CD4-positive, alpha-beta T cell treated with Interleukin-4 for 1 hour (primary cell): ENCODE measurements around the gene SEMA3B.
"Not testable (repeated sequence)": the region's sequence is repeated elsewhere in the genome, so short reads cannot be mapped to it uniquely, and the experiment has no call there.

Source experiments
- DNase-seq, 2 donors: peaks; one replicate each; pipeline ENCODE4 v3.0.0-alpha.2; 2020 to 2022

SEMA3B gene

DNA sequence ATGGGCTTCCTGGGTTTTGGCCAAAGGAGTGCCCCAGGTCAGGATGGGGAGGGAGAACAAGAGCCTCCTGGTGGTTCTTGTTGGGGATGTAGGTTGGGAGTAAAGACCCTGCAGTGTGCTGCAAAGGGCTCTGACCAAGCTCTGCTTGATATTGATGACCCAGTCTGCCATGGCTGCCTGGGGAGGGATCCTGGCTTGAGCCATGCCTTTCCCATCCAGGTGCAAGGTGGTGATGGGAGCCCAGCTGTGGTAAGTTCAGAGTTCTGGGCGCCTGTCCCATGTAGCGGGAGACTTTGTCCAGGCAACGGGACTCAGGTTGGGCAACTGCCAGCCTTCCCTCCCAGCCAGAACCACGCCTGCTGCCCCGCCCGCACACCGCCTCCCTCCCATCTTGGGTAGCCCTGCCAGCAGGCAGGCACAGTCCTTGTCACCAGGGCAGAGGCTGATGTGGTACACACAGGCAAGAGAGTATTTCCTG, 30.4 kb upstream of the SEMA3B start:
- peak; percentile 25 to 35 for DNase-seq

DNA sequence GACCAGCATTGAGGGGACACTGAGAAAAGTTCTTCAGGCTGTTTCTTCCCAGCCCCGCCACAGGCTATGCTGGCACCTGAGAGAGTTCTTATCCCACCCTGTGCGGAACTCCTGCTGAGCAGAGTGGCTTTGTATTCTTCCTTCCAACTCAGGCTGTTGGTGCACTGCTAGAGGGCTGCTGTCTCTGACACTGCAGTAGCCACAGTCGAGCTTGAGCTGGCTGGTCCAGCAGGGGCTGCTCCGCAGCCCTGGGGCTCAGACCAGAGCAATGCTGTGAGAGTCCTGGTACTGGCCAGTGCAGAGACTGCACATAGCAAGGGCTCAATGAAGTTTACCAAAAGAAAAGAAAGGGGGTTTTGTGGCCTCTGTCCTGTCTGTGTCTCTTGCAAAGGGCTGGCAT, 29.3 kb upstream of the SEMA3B start:
- no peak for DNase-seq

DNA sequence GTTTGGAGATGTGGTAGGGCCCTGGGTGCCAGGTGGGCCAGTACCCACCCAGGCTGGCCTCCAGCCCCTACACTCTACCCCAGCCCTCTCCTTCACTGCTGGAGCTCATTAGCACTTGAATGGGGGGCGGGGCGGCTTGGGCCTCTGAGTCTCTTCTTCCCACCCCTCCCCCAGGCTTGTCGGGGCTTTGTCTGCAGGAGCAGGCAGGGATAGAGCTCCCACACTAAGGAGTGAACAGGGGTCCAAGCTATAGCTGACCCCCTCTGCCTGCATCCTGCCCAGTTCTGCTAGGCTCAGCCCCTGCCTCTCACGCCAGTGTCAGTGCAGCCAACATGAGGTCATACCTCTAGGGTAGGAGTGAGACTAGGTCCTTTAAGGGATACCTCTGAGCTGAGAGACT, 27.8 kb upstream of the SEMA3B start:
- no peak for DNase-seq

DNA sequence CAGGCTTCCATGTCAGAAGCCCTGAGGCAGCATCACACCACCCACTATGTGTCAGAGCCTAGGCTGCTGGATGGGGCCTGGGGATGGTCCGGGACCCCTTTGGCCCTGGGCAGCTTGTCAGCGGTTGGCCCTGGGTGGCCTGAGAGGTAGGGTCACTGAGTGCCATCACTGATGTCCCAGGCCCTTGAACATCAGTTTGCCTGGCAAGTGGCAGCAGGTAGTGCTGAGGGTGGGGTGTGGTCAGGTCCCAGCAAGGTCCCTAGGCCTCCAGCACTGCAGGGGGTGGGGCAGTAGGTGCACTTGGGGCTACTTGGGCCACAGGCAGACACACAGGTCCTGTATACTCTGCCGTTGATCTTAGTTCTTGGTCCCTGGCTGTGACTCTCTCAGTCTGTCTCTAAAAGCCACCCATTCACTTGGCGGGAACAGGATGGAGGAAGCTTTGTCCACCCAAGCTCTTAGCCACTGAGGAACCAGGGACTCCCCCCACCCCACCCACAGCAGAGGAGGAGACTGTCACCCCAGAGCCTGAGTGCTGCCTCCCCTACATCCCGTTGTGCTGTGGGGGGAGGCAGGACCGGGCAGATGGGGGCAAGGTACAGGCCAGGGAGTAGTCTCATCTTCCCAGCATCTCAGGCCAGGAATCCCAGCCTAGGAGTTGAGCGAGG, 27.1 kb upstream of the SEMA3B start:
- DNase-seq = no peak

DNA sequence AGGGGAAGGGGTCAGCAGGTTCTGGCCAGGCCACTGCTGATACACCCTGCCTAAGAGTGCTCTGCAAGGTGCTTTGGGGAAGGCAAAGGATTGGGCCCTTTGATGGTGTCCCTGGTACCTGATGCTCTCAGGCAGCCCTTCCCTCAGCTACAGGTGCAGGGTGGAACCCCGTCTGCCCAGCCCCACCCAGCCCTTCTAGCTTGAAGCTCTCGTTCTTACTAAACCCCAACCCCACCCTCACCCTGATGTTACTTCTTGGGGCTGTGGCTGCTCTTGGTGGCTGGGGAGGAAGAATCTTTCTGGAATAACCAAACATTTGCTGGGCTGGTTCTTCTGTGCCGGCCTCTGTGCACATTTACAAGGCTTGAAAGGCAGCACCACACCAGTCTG, 26.6 kb upstream of the SEMA3B start:
- DNase-seq = peak in 1 of 2 donors; percentile 24

DNA sequence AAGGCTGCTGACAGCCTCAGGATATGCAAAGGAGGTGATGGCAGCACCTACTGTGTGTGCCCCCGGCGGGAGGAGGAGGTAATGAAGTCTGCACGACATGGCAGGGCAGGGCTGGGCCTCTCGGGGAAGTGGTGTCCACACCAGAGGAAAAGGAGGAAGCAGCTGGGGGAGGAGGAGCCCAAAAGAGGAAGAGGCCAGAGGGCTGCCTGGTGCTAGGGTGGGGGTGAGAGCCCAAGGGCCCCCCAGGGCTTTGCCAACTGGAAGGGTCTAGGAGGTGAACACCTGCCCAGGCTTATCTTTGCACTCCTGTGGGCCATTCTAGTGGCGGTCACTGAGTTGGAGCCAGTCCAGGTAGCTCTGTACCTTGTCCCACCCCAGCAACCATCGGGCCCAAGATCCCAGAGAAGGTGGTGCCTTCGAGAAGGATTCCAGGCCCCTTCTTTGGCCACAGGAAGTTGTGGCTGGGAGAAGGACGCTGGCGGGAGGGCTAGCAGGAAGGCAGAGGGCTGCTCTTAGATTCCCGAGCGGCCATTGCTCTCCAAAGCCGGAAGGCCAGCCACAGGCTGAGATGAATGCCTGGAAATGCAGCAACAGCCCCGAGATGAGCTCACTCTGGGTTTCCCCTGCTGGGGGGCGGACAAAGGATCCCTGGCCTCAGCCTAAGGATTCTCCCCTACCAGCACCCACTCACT, 25.9 kb upstream of the SEMA3B start:
- peak; percentile 49 to 86 for DNase-seq

DNA sequence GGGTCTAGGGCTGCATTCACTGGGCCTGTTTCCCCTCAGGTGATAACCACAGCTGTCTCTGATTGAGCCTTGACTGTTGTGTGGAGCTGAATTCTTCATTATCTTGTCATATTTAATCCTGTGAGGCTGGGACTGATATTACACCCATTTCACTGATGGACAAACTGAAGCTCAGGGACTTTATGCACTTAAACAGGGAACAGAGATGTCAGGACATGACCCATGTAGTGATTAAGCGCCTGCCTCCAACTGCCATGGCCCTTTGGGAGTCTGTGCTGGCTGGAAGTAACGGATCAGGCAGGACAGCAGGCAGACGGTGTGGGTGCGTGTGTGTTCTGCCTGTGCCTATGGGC, 25.4 kb upstream of the SEMA3B start:
- no peak for DNase-seq

DNA sequence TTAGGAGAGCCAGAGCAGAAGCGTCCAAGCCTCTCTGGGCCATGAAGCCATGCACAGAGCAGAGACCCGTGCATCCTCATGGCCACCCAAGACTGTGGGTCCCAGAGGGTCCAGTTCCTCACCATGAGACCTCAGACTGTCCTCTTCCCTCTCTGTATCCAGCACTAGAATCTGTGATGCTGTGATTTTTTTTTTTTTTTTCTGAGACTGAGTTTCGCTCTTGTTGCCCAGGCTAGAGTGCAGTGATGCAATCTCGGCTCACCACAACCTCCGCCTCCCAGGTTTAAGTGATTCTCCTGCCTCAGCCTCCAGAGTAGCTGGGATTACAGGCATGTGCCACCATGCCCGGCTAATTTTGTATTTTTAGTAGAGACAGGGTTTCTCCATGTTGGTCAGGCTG, 24.1 kb upstream of the SEMA3B start:
- DNase-seq = not testable (repeated sequence)

DNA sequence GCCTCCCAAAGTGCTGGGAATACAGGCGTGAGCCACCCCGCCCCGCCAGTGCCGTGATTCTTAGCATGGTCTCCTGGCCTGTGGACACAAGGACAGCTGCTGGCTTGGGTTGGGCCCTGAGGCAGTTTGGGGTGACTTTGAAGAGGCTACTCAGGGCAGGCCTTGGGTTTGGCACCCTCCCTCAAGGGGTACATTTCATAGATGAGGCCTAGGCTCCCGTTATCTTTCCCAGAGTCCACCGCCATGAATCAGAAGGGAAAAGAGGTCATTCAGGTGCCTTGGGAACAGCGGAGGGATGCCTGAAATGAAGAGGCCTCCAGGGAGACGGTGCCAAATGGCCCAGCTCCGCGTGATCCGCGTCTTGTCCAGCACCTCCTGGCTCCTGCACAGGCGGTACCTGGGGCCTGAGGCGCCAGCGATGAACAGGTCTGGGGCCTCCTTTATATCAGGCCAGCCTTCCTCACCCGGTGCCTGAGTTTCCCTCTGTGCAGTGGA, 23.6 kb upstream of the SEMA3B start:
- DNase-seq = no peak

DNA sequence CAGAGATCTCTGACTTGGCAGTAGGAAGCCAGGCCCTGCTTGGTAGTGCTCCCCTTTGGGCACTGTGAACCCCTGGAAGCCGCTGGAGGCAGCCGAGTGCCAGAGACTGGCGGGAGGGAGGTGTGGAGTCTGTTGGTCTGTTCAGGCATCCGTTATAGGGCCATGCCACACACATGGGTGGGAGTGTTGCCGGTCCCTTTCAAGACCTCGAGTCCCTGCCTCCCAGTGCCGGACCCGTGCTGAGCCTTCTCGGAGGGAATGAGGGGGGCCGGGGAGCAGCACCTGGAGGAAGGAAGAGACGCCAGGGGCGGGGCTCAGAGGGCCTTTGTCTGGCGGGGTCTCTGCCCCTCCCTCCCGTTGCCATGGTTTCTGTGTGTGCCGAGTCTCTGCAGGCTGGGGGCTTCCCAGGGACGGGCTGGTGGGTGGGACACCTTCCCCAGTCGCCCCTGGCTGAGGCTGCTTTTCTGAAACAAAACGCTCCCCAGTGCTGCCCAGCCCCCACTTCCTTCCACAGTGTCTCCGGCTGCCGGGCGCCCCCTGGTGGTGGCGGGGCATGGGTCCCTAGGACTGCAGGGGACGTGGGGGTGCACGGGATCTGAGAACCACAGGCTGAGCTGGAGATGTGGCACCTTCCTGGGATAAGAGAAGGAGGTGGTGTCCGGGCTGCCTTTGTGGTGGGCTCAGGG, 23.0 kb upstream of the SEMA3B start:
- DNase-seq = peak; percentile 91 to 93

DNA sequence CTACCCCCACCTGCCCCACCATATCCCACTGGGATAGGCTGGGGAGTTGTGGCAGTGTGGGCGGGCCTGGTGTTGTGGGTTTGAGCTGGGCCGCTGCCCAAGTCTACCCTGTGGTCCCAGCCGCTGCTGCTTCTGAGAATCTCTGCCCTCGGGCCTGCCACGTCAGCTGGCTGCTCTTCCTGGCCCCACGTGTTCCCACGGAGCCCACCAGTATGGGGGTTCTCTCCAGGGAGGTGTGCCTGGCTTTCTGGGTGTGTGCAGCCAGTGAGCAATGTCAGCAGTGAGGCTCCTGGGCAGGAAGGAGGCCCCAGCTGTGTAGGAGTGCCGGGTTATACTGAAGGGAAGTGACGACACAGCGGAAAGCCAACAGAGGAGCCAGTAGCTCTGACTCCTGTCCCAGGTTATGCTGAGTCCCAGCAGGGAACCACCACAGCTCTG, 22.4 kb upstream of the SEMA3B start:
- DNase-seq = peak; percentile 82 to 86

DNA sequence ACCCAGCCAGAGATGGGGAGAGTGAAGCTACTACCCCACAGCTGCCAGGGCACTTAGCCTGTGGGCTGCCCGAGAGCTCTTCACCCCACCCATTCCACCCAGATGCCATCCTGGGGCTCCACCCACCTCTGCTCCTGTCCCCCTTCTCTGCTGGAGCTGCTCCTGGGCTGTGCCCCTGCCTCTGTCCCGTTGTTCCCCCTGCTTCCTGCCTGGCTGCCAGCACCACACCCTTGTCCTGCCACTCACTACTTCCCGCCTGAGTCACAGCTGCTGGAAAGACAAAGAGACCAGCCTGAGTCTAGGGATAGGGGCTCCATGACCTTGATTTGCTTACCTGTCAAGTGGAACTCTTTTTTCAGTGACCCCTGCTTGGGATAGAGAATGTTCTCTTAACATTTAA, 20.6 kb upstream of the SEMA3B start:
- no peak for DNase-seq

DNA sequence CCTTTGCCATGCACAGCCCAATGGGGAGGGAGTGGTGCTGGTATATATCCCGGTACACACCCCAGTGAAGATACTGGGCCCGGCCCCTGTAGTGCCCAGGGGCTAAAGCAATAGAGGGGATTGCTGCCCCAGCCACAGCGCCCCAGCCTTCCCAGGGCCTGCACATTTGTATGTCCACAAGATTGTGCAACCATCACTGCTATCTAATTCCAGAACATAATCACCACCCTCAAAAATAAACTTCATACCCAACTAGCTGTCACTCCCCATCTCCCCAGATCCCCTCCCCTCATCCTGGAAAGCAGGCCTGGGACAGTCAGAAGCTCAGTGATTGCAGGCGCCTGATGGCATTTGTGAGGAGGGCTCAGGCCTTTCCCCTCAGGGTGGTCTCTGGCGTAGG, 19.5 kb upstream of the SEMA3B start:
- no peak for DNase-seq

DNA sequence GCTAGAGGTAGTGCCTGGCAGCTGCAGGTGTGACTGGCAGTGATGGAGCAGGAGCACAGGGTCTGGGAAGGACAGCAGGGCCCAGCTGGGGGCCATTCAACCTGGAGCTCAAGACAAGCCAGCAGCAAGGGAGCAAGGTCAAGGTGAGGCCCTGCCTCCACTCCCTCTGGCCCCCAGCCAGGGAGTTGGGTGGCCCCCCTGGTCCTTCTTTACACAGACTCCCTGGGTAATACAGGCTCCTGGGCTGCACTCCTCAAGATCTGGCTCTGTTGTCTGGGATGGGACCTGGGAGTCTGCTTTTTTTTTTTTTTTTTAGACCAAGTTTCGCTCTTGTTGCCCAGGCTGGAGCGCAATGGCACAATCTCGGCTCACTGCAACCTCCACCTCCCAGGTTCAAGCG, 18.4 kb upstream of the SEMA3B start:
- no peak for DNase-seq

DNA sequence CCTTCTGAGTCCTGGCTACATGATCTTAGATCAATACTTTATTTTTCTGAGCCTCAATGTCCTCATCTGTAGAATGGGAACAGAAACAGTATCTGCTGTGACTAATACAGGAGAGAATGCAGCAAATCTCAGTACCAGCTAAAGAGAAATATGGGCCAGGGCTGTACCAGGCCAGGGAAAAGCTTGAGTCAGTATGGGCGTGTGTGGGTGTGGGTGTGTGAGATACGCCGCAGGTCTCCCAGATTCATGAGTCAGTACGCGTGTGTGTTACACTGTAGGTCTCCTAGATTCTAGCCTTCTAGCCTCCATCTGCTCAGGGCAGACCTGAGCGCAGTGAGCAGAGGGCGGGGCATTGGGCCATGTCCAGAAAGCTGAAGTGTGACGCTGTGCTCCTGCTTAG, 17.7 kb upstream of the SEMA3B start:
- DNase-seq = no peak

DNA sequence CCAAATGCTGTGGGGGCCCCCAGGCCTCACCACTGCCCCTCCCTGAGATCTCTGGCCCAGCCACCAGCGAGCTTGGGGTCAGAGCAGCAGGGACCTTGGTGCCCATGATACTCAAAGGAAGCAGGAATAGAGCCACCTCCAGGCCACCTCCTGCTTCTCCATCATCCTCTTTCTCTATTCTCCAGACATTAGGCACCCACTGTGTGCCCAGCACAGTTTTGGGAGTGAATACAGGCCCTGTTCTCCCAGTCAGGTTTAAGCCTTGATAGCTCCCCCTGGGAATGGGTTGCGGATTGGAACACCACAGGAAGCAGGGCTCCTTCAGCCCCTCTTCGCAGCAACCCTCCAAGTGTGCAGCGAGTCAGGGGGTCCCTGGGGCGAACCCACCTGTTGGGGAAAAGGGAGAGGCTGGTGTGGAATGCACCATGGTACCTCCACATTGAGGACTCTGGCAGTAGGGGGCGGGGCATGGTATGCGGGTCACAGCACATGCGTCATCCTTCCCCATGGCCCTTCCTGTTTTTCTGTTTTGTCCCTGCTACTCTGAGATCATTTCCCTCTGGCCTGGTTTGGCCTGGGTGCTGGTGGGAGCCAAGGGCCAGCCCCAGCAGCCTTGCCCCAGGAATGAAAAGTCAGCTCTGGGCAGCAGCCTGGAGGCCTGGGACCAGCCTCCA, 14.2 kb upstream of the SEMA3B start:
- DNase-seq = peak in 1 of 2 donors; percentile 70

DNA sequence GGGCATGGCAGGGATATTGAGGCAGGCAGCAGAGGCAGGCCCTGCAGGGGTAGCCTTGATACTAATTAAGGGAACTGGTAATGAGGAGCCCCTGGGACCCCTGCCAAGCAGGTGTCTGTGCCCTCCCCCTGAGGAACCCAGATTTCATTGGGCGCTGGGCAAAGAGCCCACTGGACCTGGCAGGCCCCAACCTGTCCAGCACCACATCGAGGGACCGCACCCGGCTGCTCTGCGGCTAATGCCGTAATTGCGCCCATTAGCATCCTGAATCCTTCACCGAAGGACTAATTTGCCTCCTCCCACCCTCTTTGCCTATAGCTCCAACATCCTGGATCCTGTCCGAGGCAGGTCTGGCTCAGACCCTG, 13.7 kb upstream of the SEMA3B start:
- DNase-seq = no peak

DNA sequence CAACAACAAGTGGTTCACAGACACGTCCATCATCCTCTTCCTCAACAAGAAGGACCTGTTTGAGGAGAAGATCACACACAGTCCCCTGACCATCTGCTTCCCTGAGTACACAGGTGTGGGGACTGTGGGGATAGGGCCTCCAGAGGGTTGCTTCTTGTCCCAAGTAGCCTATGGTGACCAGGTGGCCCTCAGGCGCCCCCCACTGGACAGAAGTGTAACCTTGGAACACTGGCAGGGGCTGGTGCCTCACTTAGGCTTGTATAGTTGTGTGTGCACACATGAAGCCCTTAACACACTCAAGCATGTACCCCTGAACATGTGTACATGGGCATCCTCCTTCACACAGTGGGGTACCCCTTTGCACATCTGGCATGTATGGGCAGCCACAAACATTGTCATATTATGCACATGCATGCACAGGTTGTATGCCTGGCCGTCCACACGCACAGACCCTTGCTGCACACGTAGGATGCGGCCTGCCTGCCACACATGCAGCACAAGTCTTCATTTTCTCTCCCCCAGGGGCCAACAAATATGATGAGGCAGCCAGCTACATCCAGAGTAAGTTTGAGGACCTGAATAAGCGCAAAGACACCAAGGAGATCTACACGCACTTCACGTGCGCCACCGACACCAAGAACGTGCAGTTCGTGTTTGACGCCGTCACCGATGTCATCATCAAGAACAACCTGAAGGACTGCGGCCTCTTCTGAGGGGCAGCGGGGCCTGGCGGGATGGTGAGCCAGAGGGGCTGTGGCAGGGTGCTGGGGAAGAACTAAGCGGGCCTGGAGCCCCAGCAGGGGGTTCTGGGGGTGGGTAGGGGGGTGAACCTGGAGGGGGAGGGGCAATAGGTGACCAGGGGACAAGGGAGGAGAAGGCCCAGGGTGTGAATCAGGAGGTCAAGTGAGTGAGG, 11.7 kb upstream of the SEMA3B start:
- peak; percentile 43 to 47 for DNase-seq

DNA sequence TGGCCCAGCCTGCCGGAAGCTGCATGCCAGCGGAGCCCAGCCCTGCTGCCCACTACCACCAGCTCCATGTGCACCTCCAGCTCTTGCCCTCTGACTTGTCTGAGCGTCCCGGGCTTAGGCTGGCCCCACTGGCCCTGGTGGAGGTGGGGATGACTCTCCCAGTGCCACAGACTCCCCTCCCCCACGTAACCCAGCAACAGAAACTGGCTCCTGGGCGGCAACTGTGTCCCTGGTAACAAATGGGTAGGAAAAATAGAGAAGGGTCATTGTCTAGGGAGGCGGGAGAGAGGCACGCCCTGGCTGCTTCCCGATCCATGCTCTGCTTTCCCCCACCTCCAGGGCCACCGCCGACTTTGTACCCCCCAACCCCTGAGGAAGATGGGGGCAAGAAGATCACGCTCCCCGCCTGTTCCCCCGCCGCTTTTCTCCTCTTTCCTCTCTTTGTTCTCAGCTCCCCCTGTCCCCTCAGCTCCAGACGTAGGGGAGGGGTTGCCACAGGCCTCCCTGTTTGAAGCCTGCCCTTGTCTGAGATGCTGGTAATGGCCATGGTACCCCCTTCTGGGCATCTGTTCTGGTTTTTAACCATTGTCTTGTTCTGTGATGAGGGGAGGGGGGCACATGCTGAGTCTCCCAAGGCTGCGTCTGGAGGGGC, 10.8 kb upstream of the SEMA3B start:
- DNase-seq = no peak

DNA sequence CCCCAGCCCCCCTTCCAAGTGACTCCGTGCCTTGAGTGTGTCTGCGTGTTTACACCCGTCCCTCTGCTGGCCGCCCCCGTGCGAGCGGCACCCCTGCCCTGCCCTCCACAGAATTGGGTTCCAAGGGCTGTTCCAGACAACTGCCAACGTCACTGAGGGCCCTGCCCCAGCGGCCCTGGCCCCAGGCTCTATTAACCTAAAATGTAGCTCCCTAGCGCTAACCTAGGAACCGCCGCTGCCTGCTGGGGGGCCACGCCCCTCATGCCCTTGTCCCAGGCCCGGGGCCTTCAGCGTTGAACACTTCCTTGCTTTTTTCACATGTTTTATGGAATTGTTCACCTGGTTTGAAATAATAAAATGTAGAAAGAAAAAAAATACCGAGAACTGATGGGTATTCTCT, 10.0 kb upstream of the SEMA3B start:
- no peak for DNase-seq

DNA sequence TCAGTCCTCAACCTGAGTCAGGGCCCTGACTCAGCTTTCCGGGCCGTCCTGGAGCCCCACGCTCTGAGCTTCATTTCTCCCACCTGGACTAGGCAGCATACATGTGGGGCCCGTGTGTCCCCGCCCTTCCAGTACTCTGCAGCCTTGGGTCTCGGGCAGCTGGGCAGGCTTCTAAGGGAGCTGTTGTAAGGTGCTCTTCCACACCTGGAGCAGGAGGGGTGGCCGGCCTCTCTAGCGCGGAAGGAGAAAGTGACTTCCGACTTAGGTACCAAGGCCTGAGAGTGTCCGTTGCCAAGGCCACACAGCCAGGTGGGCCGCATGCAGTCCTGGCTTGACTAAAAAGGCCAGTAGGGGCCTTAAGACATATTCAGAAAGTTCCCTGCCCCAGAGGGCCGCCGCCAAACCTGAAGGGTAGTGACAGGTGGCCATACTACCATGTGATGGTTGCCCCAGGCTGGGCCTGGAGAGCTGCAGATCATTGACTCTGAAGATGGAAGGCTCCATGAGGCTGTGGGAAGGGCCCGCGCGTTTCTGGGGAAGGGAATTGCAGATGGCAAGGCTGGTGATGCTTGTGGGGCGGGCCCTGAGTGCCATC, 9.4 kb upstream of the SEMA3B start:
- no peak for DNase-seq
